OCI-LY1 (cell line): ENCODE results near the gene GLG1.

Experiments used
- EZH2 ChIP-seq: fragments of 200-600 bp; sonication (generic), shearing (Covaris generic); IDR thresholded peaks from 2 replicates; pipeline ENCODE4 v1.8.0; 2017; ENCODE audit warnings: borderline replicate concordance, mixed run types, mild to moderate bottlenecking, antibody characterized with exemption, low read length, moderate library complexity, mixed read lengths
- TF ChIP-seq, protein P1 (sequence below): fragments of 200-600 bp; sonication (generic), shearing (Covaris generic); IDR thresholded peaks from 2 replicates; pipeline ENCODE4 v1.5.1; 2017; ENCODE audit warnings: mild to moderate bottlenecking, antibody characterized with exemption, low read length, moderate library complexity, mixed read lengths

DNA sequence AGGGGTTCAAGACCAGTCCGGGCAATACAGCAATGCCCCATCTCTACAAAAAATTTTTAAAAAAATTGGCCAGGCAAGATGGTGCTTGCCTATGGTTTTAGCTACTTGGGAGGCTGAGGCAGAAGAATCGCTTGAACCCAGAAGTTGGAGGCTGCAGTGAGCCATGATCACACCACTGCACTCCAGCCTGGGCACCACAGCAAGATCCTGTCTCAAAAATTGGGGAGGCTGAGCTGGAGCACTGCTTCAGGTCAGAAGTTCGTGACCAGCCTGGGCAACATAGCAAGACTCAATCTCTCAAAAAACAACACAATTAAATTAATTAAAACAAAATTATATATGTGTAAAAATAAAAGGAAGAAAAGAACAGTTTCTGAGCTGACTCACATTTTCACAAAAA is 110.9 kb downstream of the GLG1 start:
- TF ChIP-seq, protein P1, sequence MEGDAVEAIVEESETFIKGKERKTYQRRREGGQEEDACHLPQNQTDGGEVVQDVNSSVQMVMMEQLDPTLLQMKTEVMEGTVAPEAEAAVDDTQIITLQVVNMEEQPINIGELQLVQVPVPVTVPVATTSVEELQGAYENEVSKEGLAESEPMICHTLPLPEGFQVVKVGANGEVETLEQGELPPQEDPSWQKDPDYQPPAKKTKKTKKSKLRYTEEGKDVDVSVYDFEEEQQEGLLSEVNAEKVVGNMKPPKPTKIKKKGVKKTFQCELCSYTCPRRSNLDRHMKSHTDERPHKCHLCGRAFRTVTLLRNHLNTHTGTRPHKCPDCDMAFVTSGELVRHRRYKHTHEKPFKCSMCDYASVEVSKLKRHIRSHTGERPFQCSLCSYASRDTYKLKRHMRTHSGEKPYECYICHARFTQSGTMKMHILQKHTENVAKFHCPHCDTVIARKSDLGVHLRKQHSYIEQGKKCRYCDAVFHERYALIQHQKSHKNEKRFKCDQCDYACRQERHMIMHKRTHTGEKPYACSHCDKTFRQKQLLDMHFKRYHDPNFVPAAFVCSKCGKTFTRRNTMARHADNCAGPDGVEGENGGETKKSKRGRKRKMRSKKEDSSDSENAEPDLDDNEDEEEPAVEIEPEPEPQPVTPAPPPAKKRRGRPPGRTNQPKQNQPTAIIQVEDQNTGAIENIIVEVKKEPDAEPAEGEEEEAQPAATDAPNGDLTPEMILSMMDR, result no peak
- TF ChIP-seq EZH2, result no peak
